ENCODE measurements around the gene CHFR. TPM values are rescaled to one million over a fixed set of nuclear protein-coding genes. Genes with fewer than 3 reads are reported as not detected.
"Not testable (repeated sequence)": the region's sequence is repeated elsewhere in the genome, so short reads cannot be mapped to it uniquely, and the experiment has no call there.

Gene CHFR
- total RNA-seq, 1 donor from 2014 or later: 47.0 TPM

- not testable (repeated sequence) for DNase-seq (ENCODE audit: low spot score)
Measured at GRCh38 chr12:132874620-132875019, 12.8 kb downstream of the CHFR start.

- no peak for DNase-seq (ENCODE audit: low spot score)
Measured at GRCh38 chr12:132874175-132874574, 13.2 kb downstream of the CHFR start.

GRCh38 chr12:132873724-132874123 is 13.7 kb downstream of the CHFR start:
- no peak for DNase-seq (ENCODE audit: low spot score)

GRCh38 chr12:132872975-132873421 is 14.4 kb downstream of the CHFR start:
- no peak for DNase-seq (ENCODE audit: low spot score)

GRCh38 chr12:132872073-132872855 is 15.1 kb downstream of the CHFR start:
- no peak for DNase-seq (ENCODE audit: low spot score)

- no peak for DNase-seq (ENCODE audit: low spot score)
Measured at GRCh38 chr12:132869551-132869950, 17.9 kb downstream of the CHFR start.

GRCh38 chr12:132866251-132866828 is 21.1 kb downstream of the CHFR start:
- no peak for DNase-seq (ENCODE audit: low spot score)

GRCh38 chr12:132861558-132861957 is 25.8 kb downstream of the CHFR start:
- no peak for DNase-seq (ENCODE audit: low spot score)

GRCh38 chr12:132858718-132859266 is 28.6 kb downstream of the CHFR start:
- no peak for DNase-seq (ENCODE audit: low spot score)

- not testable (repeated sequence) for DNase-seq (ENCODE audit: low spot score)
Measured at GRCh38 chr12:132857019-132857418, 30.4 kb downstream of the CHFR start.

- DNase-seq (ENCODE audit: low spot score): no peak
Measured at GRCh38 chr12:132856581-132856980, 30.8 kb downstream of the CHFR start.

- not testable (repeated sequence) for DNase-seq (ENCODE audit: low spot score)
Measured at GRCh38 chr12:132855211-132855610, 32.2 kb downstream of the CHFR start.

- DNase-seq (ENCODE audit: low spot score): no peak
Measured at GRCh38 chr12:132853285-132854092, 33.9 kb downstream of the CHFR start.

GRCh38 chr12:132852496-132852895 is 34.9 kb downstream of the CHFR start:
- DNase-seq (ENCODE audit: low spot score): no peak

- no peak for DNase-seq (ENCODE audit: low spot score)
Measured at GRCh38 chr12:132851465-132851864, 35.9 kb downstream of the CHFR start.

GRCh38 chr12:132850291-132850690 is 37.1 kb downstream of the CHFR start:
- no peak for DNase-seq (ENCODE audit: low spot score)

GRCh38 chr12:132848521-132848920 is 38.9 kb downstream of the CHFR start:
- DNase-seq (ENCODE audit: low spot score): no peak

- no peak for DNase-seq (ENCODE audit: low spot score)
Measured at GRCh38 chr12:132847363-132848356, 39.7 kb downstream of the CHFR start.

- DNase-seq (ENCODE audit: low spot score): not testable (repeated sequence)
Measured at GRCh38 chr12:132844681-132845080, 42.7 kb downstream of the CHFR start.

GRCh38 chr12:132842449-132843045 is 44.9 kb downstream of the CHFR start:
- DNase-seq (ENCODE audit: low spot score): no peak

All from mesenteric fat pad (tissue), 1 donor.